Measurements from ENCODE around the gene GTF2IRD2.
"Not testable (repeated sequence)": the region's sequence is repeated elsewhere in the genome, so short reads cannot be mapped to it uniquely, and the experiment has no call there.

The GTF2IRD2 gene

GRCh38 chr7:74783595-74783994, 67.8 kb downstream of the GTF2IRD2 start:
- DNase-seq = not testable (repeated sequence)

GRCh38 chr7:74781746-74782145, 69.7 kb downstream of the GTF2IRD2 start:
- not testable (repeated sequence) for DNase-seq

- DNase-seq = not testable (repeated sequence)
Observed at GRCh38 chr7:74779053-74779452, 72.4 kb downstream of the GTF2IRD2 start.

GRCh38 chr7:74775111-74775510, 76.3 kb downstream of the GTF2IRD2 start:
- not testable (repeated sequence) for DNase-seq

GRCh38 chr7:74773760-74774750, 77.3 kb downstream of the GTF2IRD2 start, which contains the start of gene NCF1:
NCF1 (plus strand) TSS chr7:74774011; CDS start chr7:74774032, 21 bp downstream.
- not testable (repeated sequence) for DNase-seq

GRCh38 chr7:74772093-74772492, 79.3 kb downstream of the GTF2IRD2 start:
- DNase-seq = not testable (repeated sequence)

GRCh38 chr7:74770062-74770461, 81.3 kb downstream of the GTF2IRD2 start:
- DNase-seq = not testable (repeated sequence)

- DNase-seq = not testable (repeated sequence)
Observed at GRCh38 chr7:74766991-74767390, 84.4 kb downstream of the GTF2IRD2 start.

GRCh38 chr7:74766509-74766908, 84.9 kb downstream of the GTF2IRD2 start:
- DNase-seq = not testable (repeated sequence)

GRCh38 chr7:74765205-74765918, 86.0 kb downstream of the GTF2IRD2 start:
- DNase-seq = not testable (repeated sequence)

- not testable (repeated sequence) for DNase-seq
Observed at GRCh38 chr7:74758982-74759381, 92.4 kb downstream of the GTF2IRD2 start.

GRCh38 chr7:74758268-74758667, 93.1 kb downstream of the GTF2IRD2 start:
- not testable (repeated sequence) for DNase-seq

- not testable (repeated sequence) for DNase-seq
Observed at GRCh38 chr7:74756673-74757072, 94.7 kb downstream of the GTF2IRD2 start.

- not testable (repeated sequence) for DNase-seq
Observed at GRCh38 chr7:74753921-74754482, 97.4 kb downstream of the GTF2IRD2 start.
